ENCODE results near the gene UBE2M.

DNA sequence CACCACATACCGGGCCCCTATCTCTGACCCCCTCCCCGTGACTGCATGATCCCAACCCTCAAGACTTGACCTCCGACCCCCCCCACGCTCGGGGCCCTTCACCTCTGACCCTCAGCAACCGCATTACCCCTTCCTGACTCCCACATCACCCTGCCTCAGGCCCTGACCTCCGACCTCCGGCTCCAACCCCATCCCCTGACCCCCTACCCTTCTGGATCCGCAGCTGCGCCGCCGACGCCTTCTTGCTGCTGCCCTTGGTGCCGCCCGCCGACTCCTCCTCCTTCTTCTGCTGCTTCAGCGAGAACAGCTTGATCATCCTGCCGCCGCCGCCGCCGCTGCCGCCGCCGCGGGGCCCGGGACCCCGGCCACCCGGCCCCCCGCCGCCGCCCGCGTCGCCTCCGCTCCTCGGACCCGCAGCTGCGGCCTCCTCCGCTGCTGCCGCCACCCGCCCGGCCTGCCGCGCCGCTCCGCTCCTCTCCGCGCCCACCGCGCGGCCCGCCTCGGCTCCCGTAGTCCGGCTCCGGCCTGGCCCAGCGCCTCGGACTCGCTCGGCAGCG, at the start of gene UBE2M:
- TF ChIP-seq, protein P1, sequence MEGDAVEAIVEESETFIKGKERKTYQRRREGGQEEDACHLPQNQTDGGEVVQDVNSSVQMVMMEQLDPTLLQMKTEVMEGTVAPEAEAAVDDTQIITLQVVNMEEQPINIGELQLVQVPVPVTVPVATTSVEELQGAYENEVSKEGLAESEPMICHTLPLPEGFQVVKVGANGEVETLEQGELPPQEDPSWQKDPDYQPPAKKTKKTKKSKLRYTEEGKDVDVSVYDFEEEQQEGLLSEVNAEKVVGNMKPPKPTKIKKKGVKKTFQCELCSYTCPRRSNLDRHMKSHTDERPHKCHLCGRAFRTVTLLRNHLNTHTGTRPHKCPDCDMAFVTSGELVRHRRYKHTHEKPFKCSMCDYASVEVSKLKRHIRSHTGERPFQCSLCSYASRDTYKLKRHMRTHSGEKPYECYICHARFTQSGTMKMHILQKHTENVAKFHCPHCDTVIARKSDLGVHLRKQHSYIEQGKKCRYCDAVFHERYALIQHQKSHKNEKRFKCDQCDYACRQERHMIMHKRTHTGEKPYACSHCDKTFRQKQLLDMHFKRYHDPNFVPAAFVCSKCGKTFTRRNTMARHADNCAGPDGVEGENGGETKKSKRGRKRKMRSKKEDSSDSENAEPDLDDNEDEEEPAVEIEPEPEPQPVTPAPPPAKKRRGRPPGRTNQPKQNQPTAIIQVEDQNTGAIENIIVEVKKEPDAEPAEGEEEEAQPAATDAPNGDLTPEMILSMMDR (optimal IDR thresholded peaks at IDR 0.05 in 1 of 3, IDR thresholded peaks at IDR 0.05 in 1 of 3, conservative IDR thresholded peaks at IDR 0.05 in 1 of 3; ENCODE audit: extremely low read depth in 1 of 3, insufficient read depth in 2 of 3, low read length in 3 of 3), result no peak
- TF ChIP-seq EZH2 (IDR thresholded peaks at IDR 0.05; ENCODE audit: low read length), result no peak

All from keratinocyte (primary cell).